Mesenchymal stem cell (in vitro differentiated cells and primary cell): ENCODE measurements around the gene UBE2G2.

Experiments
- DNase-seq: peaks from one replicate; pipeline ENCODE4 v3.0.0-alpha.2; 2013
- H2AFZ ChIP-seq: one replicate; pipeline ENCODE4 v1.6.1; 2013; ENCODE audit warnings: low read depth, mild to moderate bottlenecking, control low read depth, inconsistent platforms, low read length, moderate library complexity
- H2AK5ac ChIP-seq: 2 replicates; pipeline ENCODE4 v1.6.1; 2013; ENCODE audit warnings: low read length, moderate library complexity, mild to moderate bottlenecking, inconsistent platforms; ENCODE audit not compliant: severe bottlenecking
- H2BK120ac ChIP-seq: one replicate; pipeline ENCODE4 v1.6.1; 2013; ENCODE audit warnings: low read depth, mild to moderate bottlenecking, inconsistent platforms, low read length, moderate library complexity
- H2BK12ac ChIP-seq, 2 experiments: one replicate each; pipeline ENCODE4 v1.6.1; 2013; ENCODE audit warnings: inconsistent platforms in 2 of 2, low read length in 2 of 2, mild to moderate bottlenecking in 2 of 2, moderate library complexity in 2 of 2, control low read depth in 1 of 2
- H2BK15ac ChIP-seq: one replicate; pipeline ENCODE4 v1.6.1; 2013; ENCODE audit warnings: mild to moderate bottlenecking, low read depth, inconsistent platforms; ENCODE audit not compliant: poor library complexity, severe bottlenecking
- H2BK5ac ChIP-seq: 2 replicates; pipeline ENCODE4 v1.6.1; 2013; ENCODE audit warnings: low read depth, mild to moderate bottlenecking, low read length, control low read depth, inconsistent platforms; ENCODE audit not compliant: poor library complexity, severe bottlenecking
- H3K14ac ChIP-seq, 2 experiments: one replicate each; pipeline ENCODE4 v1.6.1; 2013; ENCODE audit warnings: inconsistent platforms in 2 of 2, low read length in 2 of 2, control low read depth in 1 of 2, mild to moderate bottlenecking in 1 of 2, moderate library complexity in 1 of 2
- H3K18ac ChIP-seq, 2 experiments: one replicate each; pipeline ENCODE4 v1.6.1; 2013; ENCODE audit warnings: inconsistent platforms in 2 of 2, low read length in 2 of 2, control low read depth in 1 of 2, low read depth in 1 of 2, mild to moderate bottlenecking in 1 of 2
- H3K23ac ChIP-seq, 2 experiments: one replicate each; pipeline ENCODE4 v1.6.1; 2013; ENCODE audit warnings: inconsistent platforms in 2 of 2, low read length in 2 of 2, mild to moderate bottlenecking in 2 of 2, moderate library complexity in 2 of 2, control low read depth in 1 of 2
- H3K27ac ChIP-seq: 2 replicates; pipeline ENCODE4 v1.5.1; 2013; ENCODE audit warnings: mild to moderate bottlenecking, moderate library complexity, low read length, control low read depth, inconsistent platforms; ENCODE audit not compliant: poor library complexity, severe bottlenecking
- H3K27me3 ChIP-seq, 2 experiments: 2 replicates each; pipeline versions ENCODE4 v1.6.1 to v1.7.0; 2013; ENCODE audit warnings: low read length in 2 of 2, mild to moderate bottlenecking in 2 of 2, moderate library complexity in 2 of 2, control low read depth in 1 of 2, inconsistent platforms in 1 of 2; ENCODE audit not compliant: control insufficient read depth in 1 of 2, insufficient read depth in 1 of 2
- H3K36me3 ChIP-seq, 2 experiments: 2 replicates each; pipeline versions ENCODE4 v1.6.1 to v1.7.0; 2013; ENCODE audit warnings: low read length in 2 of 2, control low read depth in 1 of 2, inconsistent platforms in 1 of 2, low read depth in 1 of 2, mild to moderate bottlenecking in 1 of 2; ENCODE audit not compliant: insufficient read depth in 2 of 2, control insufficient read depth in 1 of 2
- H3K4ac ChIP-seq, 2 experiments: one replicate each; pipeline ENCODE4 v1.6.1; 2013; ENCODE audit warnings: inconsistent platforms in 2 of 2, low read length in 2 of 2, mild to moderate bottlenecking in 2 of 2, moderate library complexity in 2 of 2, control low read depth in 1 of 2, low read depth in 1 of 2
- H3K4me1 ChIP-seq: 2 replicates; pipeline ENCODE4 v1.6.1; 2013; ENCODE audit warnings: low read depth, low read length, control low read depth; ENCODE audit not compliant: control insufficient read depth, insufficient read depth
- H3K4me2 ChIP-seq: 2 replicates; pipeline ENCODE4 v1.6.1; 2013; ENCODE audit warnings: low read length, mild to moderate bottlenecking, inconsistent platforms; ENCODE audit not compliant: poor library complexity, severe bottlenecking
- H3K4me3 ChIP-seq, 2 experiments: 2 replicates each; pipeline versions ENCODE4 v1.5.1 to v1.7.0; 2013; ENCODE audit warnings: low read length in 2 of 2, mild to moderate bottlenecking in 2 of 2, control low read depth in 1 of 2, low read depth in 1 of 2; ENCODE audit not compliant: insufficient read depth in 1 of 2
- H3K79me1 ChIP-seq: replicated peaks from 2 replicates; pipeline ENCODE4 v1.6.1; 2013; ENCODE audit warnings: mild to moderate bottlenecking, control low read depth, low read length, inconsistent platforms; ENCODE audit not compliant: poor library complexity, severe bottlenecking
- H3K9ac ChIP-seq: 2 replicates; pipeline ENCODE4 v1.7.0; 2013; ENCODE audit warnings: mild to moderate bottlenecking, low read length, moderate library complexity
- H3K9me3 ChIP-seq: 2 replicates; pipeline ENCODE4 v1.7.0; 2013; ENCODE audit warnings: mild to moderate bottlenecking, low read length; ENCODE audit not compliant: control insufficient read depth
- H4K8ac ChIP-seq: one replicate; pipeline ENCODE4 v1.6.1; 2013; ENCODE audit warnings: inconsistent platforms, mild to moderate bottlenecking, low read length, moderate library complexity
- H4K91ac ChIP-seq: one replicate; pipeline ENCODE4 v1.6.1; 2013; ENCODE audit warnings: mild to moderate bottlenecking, low read length, inconsistent platforms
- WGBS: methylation state at CpG from one replicate; pipeline ENCODE4 v1.1.7; 2013; ENCODE audit warnings: mixed read lengths; 5-methylcytosine and 5-hydroxymethylcytosine counted together

Gene UBE2G2

GRCh38 chr21:44774972-44775371 lies 26.6 kb downstream of the UBE2G2 start:
- WGBS = 90% methylated on average over 8 of the region's 8 CpGs
- peak overlapping the region; percentile 76 for H2AK5ac ChIP-seq
- peaks cover 41 to 78% of the 10 kb centered on the region in 2 experiments for H3K36me3 ChIP-seq
- no peaks in the 10 kb centered on the region for H3K9me3 ChIP-seq
- peaks cover 28% of the 10 kb centered on the region for H3K4me1 ChIP-seq
- no peak overlapping the region for H3K14ac ChIP-seq
- H3K9ac ChIP-seq = no peak overlapping the region
- no peak overlapping the region for H3K23ac ChIP-seq
- H3K27ac ChIP-seq = no peak overlapping the region
- H3K4ac ChIP-seq = no peak overlapping the region
- no peak overlapping the region for H2BK15ac ChIP-seq
- no peak for DNase-seq
- H3K4me2 ChIP-seq = no peak overlapping the region
- H3K18ac ChIP-seq = no peak overlapping the region
- H2BK12ac ChIP-seq = no peak overlapping the region
- no peak overlapping the region for H2BK5ac ChIP-seq
- no peak overlapping the region for H3K4me3 ChIP-seq
- no peaks in the 10 kb centered on the region for H3K27me3 ChIP-seq
- no peak overlapping the region for H4K8ac ChIP-seq
- no peak overlapping the region for H2BK120ac ChIP-seq
- no peak overlapping the region for H2AFZ ChIP-seq
- H4K91ac ChIP-seq = no peak overlapping the region
- H3K79me1 ChIP-seq = peaks cover 23% of the 10 kb centered on the region

- H2AK5ac ChIP-seq = peak overlapping the region; percentile 42
- no peaks in the 10 kb centered on the region for H3K9me3 ChIP-seq
- H3K4ac ChIP-seq = no peak overlapping the region
- peaks cover 29% of the 10 kb centered on the region for H3K4me1 ChIP-seq
- H3K18ac ChIP-seq = no peak overlapping the region
- H3K4me3 ChIP-seq = no peak overlapping the region
- no peak overlapping the region for H2AFZ ChIP-seq
- H3K4me2 ChIP-seq = peak overlapping the region; percentile 14
- WGBS = 99% methylated on average over 18 of the region's 20 CpGs
- H3K27me3 ChIP-seq = no peaks in the 10 kb centered on the region
- peaks cover 14% of the 10 kb centered on the region for H3K79me1 ChIP-seq
- no peak overlapping the region for H2BK15ac ChIP-seq
- H4K91ac ChIP-seq = no peak overlapping the region
- no peak overlapping the region for H2BK12ac ChIP-seq
- peaks cover 35 to 89% of the 10 kb centered on the region in 2 experiments for H3K36me3 ChIP-seq
- H3K14ac ChIP-seq = no peak overlapping the region
- H3K27ac ChIP-seq = peak overlapping the region; percentile 78
- H4K8ac ChIP-seq = no peak overlapping the region
- H2BK5ac ChIP-seq = no peak overlapping the region
- H3K9ac ChIP-seq = no peak overlapping the region
- H2BK120ac ChIP-seq = no peak overlapping the region
- no peak for DNase-seq
- H3K23ac ChIP-seq = no peak overlapping the region
Observed at GRCh38 chr21:44773291-44773932, 28.2 kb downstream of the UBE2G2 start.

GRCh38 chr21:44771896-44772525 lies 29.6 kb downstream of the UBE2G2 start:
- H3K4me1 ChIP-seq = peaks cover 40% of the 10 kb centered on the region
- H3K9me3 ChIP-seq = no peaks in the 10 kb centered on the region
- WGBS = 98% methylated on average over 17 of the region's 17 CpGs
- no peak overlapping the region for H3K27ac ChIP-seq
- no peak overlapping the region for H3K4me3 ChIP-seq
- no peak overlapping the region for H3K14ac ChIP-seq
- H3K18ac ChIP-seq = no peak overlapping the region
- no peak overlapping the region for H4K91ac ChIP-seq
- no peak overlapping the region for H3K23ac ChIP-seq
- no peak overlapping the region for H3K9ac ChIP-seq
- H3K27me3 ChIP-seq = no peaks in the 10 kb centered on the region
- peaks cover 40 to 82% of the 10 kb centered on the region in 2 experiments for H3K36me3 ChIP-seq
- no peak overlapping the region for H2BK12ac ChIP-seq
- no peak overlapping the region for H2BK120ac ChIP-seq
- DNase-seq = no peak
- H3K79me1 ChIP-seq = peaks cover 10% of the 10 kb centered on the region
- H2AFZ ChIP-seq = no peak overlapping the region
- H3K4ac ChIP-seq = no peak overlapping the region
- no peak overlapping the region for H4K8ac ChIP-seq
- no peak overlapping the region for H3K4me2 ChIP-seq
- H2AK5ac ChIP-seq = peak overlapping the region; percentile 47
- H2BK5ac ChIP-seq = no peak overlapping the region
- H2BK15ac ChIP-seq = no peak overlapping the region

- Histone ChIP-seq H3K4me1 (peaks cover 57% of the 10 kb centered on the region), H2BK5ac (no peak overlapping the region), H3K4ac (no peak overlapping the region), H3K27me3 (peaks cover 0 to 3% of the 10 kb centered on the region in 2 experiments), H3K18ac (no peak overlapping the region), H3K9ac (no peak overlapping the region), H2BK15ac (no peak overlapping the region), H3K14ac (no peak overlapping the region), H3K23ac (no peak overlapping the region), H2AFZ (no peak overlapping the region), H3K36me3 (peaks cover 34 to 46% of the 10 kb centered on the region in 2 experiments), H3K27ac (peak overlapping the region; percentile 17), H2BK12ac (no peak overlapping the region), H2BK120ac (no peak overlapping the region), H3K79me1 (peaks cover 10% of the 10 kb centered on the region), H3K4me2 (no peak overlapping the region), H4K8ac (no peak overlapping the region), H2AK5ac (no peak overlapping the region), H4K91ac (no peak overlapping the region), H3K9me3 (no peaks in the 10 kb centered on the region), H3K4me3 (no peak overlapping the region)
- 96% methylated on average over 30 of the region's 30 CpGs for WGBS
- no peak for DNase-seq
Observed at GRCh38 chr21:44767834-44768831, 33.5 kb downstream of the UBE2G2 start.
